Fibroblast of the aortic adventitia (primary cell): ENCODE results near the gene GBE1. TPM values are rescaled to one million over a fixed set of nuclear protein-coding genes. Genes with fewer than 3 reads are reported as not detected.

Experiments
- DNase-seq: peaks from one replicate; pipeline ENCODE4 v3.0.0-alpha.2; 2010; ENCODE audit warnings: low read depth
- H3K4me3 ChIP-seq: 2 replicates; pipeline ENCODE4 v1.5.1; 2011; ENCODE audit warnings: low read depth, mild to moderate bottlenecking, control low read depth, low read length, moderate library complexity
- total RNA-seq: library from RNA; depleted of rRNA; stranded (reverse); fragments of >200 nt; gene quantifications from 2 replicates; pipeline ENCODE4 v1.2.3, GENCODE V29; 2012; ENCODE audit warnings: low replicate concordance
- TF ChIP-seq, protein P1 (sequence below): IDR thresholded peaks from 2 replicates; pipeline ENCODE4 v1.5.1; 2011; ENCODE audit warnings: mild to moderate bottlenecking, low read length, control low read depth, inconsistent platforms; ENCODE audit not compliant: insufficient read depth

The GBE1 gene
- total RNA-seq, 1 donor = 204 TPM

GRCh38 chr3:81742581-81742980 is 18.9 kb downstream of the GBE1 start:
- H3K4me3 ChIP-seq = peak overlapping the region; percentile 3
- TF ChIP-seq, protein P1, sequence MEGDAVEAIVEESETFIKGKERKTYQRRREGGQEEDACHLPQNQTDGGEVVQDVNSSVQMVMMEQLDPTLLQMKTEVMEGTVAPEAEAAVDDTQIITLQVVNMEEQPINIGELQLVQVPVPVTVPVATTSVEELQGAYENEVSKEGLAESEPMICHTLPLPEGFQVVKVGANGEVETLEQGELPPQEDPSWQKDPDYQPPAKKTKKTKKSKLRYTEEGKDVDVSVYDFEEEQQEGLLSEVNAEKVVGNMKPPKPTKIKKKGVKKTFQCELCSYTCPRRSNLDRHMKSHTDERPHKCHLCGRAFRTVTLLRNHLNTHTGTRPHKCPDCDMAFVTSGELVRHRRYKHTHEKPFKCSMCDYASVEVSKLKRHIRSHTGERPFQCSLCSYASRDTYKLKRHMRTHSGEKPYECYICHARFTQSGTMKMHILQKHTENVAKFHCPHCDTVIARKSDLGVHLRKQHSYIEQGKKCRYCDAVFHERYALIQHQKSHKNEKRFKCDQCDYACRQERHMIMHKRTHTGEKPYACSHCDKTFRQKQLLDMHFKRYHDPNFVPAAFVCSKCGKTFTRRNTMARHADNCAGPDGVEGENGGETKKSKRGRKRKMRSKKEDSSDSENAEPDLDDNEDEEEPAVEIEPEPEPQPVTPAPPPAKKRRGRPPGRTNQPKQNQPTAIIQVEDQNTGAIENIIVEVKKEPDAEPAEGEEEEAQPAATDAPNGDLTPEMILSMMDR = no peak
- peak; percentile 53 for DNase-seq

DNA sequence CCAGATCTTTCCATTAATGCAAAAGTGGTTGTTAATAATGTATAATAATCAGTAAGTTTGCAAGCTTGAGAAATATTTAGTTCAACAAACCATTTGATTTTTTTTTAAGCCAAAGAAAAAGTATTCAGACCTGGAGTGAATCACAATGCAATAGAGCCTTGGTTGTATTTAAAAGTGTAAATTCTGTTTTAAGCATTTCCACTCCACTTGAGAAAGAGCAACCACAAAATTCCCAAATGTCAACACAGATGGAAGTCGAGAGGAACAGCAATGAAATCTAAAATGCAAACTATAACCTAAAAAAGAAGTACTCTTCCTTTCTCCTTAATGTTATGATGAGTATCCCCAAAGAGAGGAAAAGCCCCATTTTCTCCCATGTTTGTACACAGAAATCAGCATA is 20.2 kb downstream of the GBE1 start:
- TF ChIP-seq, protein P1 = no peak
- peak; percentile 57 for DNase-seq
- H3K4me3 ChIP-seq = no peak overlapping the region

- TF ChIP-seq, protein P1 = no peak
- DNase-seq = no peak
- no peak overlapping the region for H3K4me3 ChIP-seq
Observed at GRCh38 chr3:81740731-81741130, 20.7 kb downstream of the GBE1 start.

- TF ChIP-seq, protein P1 = no peak
- no peak for DNase-seq
- H3K4me3 ChIP-seq = no peak overlapping the region
Observed at GRCh38 chr3:81735334-81735733, 26.1 kb downstream of the GBE1 start.

- DNase-seq = no peak
- TF ChIP-seq, protein P1 = no peak
Observed at GRCh38 chr3:81734742-81735141, 26.7 kb downstream of the GBE1 start.

GRCh38 chr3:81732642-81733041 is 28.8 kb downstream of the GBE1 start:
- TF ChIP-seq, protein P1 = no peak
- no peak overlapping the region for H3K4me3 ChIP-seq
- DNase-seq = no peak

More at GRCh38 chr3:81734742-81735141, 26.7 kb downstream of the GBE1 start:
- H3K4me3 ChIP-seq = no peak overlapping the region
